GM18498 (cell line): ENCODE measurements around the gene SKA3.
"Not testable (repeated sequence)": the region's sequence is repeated elsewhere in the genome, so short reads cannot be mapped to it uniquely, and the experiment has no call there.

ENCODE experiments used
- ATAC-seq: cut with Tn5 transposase; IDR thresholded peaks from one replicate; pipeline ENCODE4 v1.9.1; 2021; ENCODE audit warnings: mild to moderate bottlenecking, moderate library complexity; ENCODE audit not compliant: unreplicated experiment

SKA3 gene

GRCh38 chr13:21176215-21176981, at the start of gene SKA3, which contains the start of gene MRPL57:
TSS of gene SKA3 (minus strand) at chr13:21176552. CDS start at chr13:21176477, 75 bp downstream.
TSS of gene MRPL57 (plus strand) at chr13:21176658. CDS start at chr13:21176917, 259 bp downstream.
- peak; percentile 92 for ATAC-seq

- ATAC-seq: no peak
Measured at GRCh38 chr13:21225082-21225481, 48.7 kb upstream of the SKA3 start.

- no peak for ATAC-seq
Measured at GRCh38 chr13:21221268-21221667, 44.9 kb upstream of the SKA3 start.

GRCh38 chr13:21219716-21220115, 43.4 kb upstream of the SKA3 start:
- not testable (repeated sequence) for ATAC-seq

- ATAC-seq: no peak
Measured at GRCh38 chr13:21219036-21219381, 42.7 kb upstream of the SKA3 start.

GRCh38 chr13:21218351-21219035, 42.1 kb upstream of the SKA3 start:
- ATAC-seq: peak; percentile 99

- no peak for ATAC-seq
Measured at GRCh38 chr13:21216332-21216731, 40.0 kb upstream of the SKA3 start.

GRCh38 chr13:21215419-21215818, 39.1 kb upstream of the SKA3 start:
- ATAC-seq: not testable (repeated sequence)

GRCh38 chr13:21212138-21212775, 35.9 kb upstream of the SKA3 start:
- no peak for ATAC-seq

- no peak for ATAC-seq
Measured at GRCh38 chr13:21208652-21209154, 32.4 kb upstream of the SKA3 start.

- ATAC-seq: no peak
Measured at GRCh38 chr13:21202767-21203531, 26.6 kb upstream of the SKA3 start.

GRCh38 chr13:21201456-21202190, 25.3 kb upstream of the SKA3 start:
- not testable (repeated sequence) for ATAC-seq

- ATAC-seq: not testable (repeated sequence)
Measured at GRCh38 chr13:21198391-21198790, 22.0 kb upstream of the SKA3 start.

GRCh38 chr13:21197606-21198225, 21.4 kb upstream of the SKA3 start:
- not testable (repeated sequence) for ATAC-seq

GRCh38 chr13:21194756-21195155, 18.4 kb upstream of the SKA3 start:
- not testable (repeated sequence) for ATAC-seq

GRCh38 chr13:21186410-21186809, 10.1 kb upstream of the SKA3 start:
- ATAC-seq: not testable (repeated sequence)

GRCh38 chr13:21181671-21182070, 5.3 kb upstream of the SKA3 start:
- no peak for ATAC-seq

- ATAC-seq: peak; percentile 31
Measured at GRCh38 chr13:21176982-21177284, 581 bp upstream of the SKA3 start.

- no peak for ATAC-seq
Measured at GRCh38 chr13:21175656-21176214, 617 bp downstream of the SKA3 start.
